ENCODE measurements around the gene KANSL1L.
A peak's percentile ranks its signal among the peaks of the same experiment; 100 is the strongest.
"Not testable (repeated sequence)": the region's sequence is repeated elsewhere in the genome, so short reads cannot be mapped to it uniquely, and the experiment has no call there.

The KANSL1L gene, protein sequence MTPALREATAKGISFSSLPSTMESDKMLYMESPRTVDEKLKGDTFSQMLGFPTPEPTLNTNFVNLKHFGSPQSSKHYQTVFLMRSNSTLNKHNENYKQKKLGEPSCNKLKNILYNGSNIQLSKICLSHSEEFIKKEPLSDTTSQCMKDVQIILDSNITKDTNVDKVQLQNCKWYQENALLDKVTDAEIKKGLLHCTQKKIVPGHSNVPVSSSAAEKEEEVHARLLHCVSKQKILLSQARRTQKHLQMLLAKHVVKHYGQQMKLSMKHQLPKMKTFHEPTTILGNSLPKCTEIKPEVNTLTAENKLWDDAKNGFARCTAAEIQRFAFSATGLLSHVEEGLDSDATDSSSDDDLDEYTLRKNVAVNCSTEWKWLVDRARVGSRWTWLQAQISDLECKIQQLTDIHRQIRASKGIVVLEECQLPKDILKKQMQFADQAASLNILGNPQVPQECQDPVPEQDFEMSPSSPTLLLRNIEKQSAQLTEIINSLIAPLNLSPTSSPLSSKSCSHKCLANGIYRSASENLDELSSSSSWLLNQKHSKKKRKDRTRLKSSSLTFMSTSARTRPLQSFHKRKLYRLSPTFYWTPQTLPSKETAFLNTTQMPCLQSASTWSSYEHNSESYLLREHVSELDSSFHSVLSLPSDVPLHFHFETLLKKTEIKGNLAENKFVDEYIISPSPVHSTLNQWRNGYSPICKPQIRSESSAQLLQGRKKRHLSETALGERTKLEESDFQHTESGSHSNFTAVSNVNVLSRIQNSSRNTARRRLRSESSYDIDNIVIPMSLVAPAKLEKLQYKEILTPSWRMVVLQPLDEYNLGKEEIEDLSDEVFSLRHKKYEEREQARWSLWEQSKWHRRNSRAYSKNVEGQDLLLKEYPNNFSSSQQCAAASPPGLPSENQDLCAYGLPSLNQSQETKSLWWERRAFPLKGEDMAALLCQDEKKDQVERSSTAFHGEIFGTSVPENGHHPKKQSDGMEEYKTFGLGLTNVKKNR

DNA sequence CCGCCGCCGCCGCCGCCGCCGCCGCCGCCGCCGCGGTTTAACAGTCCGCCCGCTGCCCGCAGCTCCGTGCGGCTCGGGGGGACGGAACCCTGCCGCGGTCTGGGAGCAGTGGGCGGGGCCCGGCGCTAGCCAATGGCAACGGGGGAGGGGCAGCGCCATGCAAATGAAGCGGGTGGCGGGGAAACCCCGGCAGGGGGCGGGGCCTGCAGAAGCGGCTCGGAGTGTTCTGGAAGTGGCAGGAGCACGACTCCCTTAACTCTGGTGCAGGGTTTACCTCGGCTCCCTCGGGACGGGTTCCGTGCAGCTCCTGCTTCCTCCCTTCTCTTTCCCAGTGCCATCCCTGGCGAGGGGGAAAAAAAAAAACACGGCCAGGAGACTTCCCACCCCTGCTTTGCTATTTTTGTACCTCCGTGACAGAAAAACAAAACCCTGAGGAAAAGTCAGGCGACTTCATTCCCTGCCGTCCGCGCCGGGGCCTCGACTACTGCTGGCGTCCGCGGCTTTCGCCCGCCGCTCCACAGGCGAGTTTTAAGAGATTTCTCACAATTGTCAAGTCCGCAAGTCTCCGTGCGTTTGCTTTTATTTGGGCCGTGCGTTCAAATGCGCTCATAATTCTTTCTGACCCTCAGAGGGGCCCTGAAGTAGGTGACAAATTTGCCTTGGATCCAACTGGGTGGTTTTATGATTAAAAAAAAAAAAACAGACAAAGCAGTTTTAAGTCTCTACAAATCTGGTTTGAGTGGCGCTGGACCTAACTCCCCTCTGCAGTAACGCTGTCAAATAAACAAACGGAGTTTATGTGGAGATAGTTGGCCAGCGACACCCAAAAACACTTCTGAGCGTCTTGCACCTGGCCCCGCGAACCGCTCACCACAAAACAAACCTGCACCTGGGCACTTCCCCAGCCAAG, at the start of gene KANSL1L:
TSS of gene KANSL1L (minus strand) at position 101 of the 910 bp plus-strand sequence. CDS start 16,827 bp downstream, outside the sequence.
- peak; percentile 94 for DNase-seq

DNA sequence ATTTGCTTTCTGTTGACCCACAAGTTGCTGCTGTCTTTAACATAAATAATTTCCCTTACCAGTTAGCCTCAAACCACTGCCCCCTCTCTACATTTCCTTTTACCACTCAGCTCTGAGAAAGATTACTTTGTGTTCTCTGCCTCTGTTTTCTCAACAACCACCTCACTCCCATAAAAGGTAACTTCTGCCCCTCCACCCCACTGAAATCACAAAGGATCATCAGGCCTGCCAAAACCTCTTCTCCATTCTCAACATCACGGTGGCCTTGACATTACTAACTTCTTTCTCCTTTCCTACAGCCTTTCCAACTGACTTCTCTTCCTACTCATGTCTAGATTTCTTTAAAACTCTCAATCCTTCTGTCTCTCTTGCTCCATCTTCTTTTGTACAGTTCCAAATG, 43.9 kb upstream of the KANSL1L start:
- DNase-seq = no peak

DNA sequence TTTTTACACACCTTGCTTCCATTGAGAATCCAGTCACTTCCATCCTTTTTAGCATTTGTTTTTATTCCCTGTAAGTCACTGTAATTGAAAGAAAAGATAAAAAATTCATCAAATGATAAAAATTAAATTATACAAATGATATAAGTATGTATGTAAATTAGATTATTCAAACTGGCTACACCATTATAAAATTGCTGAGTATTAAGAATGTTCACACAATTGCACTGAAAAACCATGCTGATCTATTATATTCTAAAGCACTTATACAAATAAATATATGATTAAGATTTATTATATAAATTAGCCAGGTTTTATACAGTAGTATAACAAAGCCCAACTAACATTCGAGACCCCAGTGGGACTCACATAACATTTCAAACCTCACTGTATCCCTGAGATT, 39.0 kb upstream of the KANSL1L start:
- DNase-seq = no peak

DNA sequence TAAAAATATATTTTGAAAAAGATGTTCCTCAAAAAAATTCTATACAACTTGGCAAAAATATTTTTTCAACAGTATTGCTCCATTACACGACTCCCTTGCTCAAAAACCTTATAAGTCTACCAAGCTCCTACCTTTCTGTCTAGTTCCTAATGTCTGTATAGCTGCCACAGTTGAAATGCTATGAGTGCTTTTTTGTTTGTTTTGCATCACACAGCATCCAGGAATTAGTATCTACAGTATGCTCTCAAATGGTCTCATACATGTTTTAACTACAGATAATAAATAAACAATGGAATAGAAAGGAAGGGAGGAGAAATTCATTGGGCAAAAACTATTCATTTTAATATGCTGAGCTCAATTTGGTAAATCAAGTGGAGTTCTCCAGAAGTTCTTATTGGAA, 36.7 kb upstream of the KANSL1L start:
- DNase-seq = no peak

DNA sequence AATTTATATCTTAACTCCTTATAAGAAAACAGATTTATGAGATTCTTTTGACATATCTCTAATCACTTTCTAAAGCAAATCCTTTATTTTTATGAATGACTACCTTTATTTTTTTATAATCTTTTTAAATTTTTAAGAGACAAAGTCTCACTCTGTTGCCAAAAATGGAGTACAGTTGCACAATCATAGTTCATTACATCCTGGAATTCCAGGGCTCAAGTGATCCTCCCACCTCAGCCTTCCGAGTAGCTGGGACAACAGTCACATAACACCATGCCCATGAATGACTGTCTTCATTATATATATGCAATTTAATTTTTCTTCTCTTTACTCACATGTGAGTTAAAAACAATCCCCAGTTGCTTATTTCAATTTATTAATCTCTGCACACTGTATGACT, 32.3 kb upstream of the KANSL1L start:
- no peak for DNase-seq

DNA sequence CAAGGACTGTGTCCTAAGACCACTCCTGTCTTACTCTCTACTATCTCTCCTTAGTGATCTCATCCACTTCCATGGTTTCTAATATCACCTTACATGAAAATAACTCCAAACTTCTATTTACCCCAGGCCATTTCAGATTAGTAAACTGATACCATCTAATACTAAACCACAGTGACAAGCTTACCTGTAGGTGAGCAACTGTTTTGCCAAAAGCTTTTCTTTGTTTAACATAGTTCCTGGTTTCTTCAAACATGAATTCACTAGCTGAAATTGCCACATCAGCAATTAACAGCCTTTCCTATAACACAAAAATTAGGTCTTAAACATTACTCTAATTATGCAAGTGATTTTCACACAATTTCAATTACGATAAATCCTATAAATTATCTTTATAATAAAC, 31.9 kb upstream of the KANSL1L start:
- no peak for DNase-seq

DNA sequence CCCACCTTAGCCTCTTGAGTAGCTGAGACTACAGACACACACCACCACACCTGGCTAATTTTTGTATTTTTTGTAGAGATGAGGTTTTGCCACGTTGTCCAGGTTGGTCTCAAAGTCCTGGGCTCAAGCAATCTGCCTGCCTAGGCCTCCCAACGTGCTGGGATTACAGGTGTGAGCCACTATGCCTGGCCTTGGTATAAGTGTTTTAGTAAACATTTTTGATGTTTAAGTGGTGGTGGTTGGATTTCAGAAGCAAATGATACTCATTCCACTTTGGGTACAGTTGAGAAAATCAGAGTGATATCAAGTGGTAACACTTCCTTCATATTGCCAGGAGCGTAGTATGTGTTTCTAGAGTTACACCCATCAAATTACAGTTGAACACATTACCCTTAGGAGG, 28.6 kb upstream of the KANSL1L start:
- DNase-seq = no peak

DNA sequence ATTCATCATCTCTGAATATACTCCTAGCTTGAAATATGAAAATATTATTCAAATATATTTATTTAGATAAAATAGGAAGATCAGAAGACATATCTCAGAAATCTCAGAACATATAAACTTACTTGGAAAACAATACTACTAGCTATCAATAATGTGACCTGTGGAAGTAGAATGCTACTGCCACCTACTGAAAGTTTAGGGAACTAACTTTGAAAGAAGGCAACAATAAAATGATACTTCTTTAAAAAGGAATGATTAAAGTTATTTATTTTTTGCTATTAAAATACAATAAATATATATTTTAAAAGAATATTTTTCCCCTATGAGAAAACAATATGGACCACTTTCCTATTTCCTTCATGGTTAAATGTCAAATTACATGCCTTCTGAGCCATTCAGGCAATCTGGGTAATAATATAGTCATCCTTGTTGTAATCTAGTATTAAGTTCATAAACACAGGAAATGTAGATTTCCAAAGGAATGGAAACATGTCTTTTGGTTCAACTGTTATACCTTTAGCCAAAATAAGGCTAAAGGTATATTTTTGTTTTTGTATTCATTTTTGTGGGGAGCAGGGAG, 28.1 kb upstream of the KANSL1L start:
- no peak for DNase-seq

DNA sequence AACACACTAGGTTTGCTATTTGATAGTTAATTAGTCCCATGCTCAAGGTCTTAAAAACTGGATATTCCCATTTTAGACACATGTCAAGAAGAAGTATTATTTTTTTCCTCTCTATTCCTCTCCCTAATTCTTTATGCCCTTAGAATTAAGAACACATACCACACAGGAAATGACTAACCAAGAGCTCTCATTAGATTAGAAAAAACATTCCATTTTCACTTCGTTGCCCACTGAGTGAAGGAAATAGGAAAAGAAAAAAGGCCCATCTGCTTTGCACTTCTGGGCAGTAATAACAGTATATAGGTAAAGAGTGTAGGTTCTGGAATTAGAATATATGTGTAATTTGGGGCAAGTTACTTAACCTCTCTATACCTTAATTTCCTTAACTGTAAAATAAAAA, 27.1 kb upstream of the KANSL1L start:
- no peak for DNase-seq

DNA sequence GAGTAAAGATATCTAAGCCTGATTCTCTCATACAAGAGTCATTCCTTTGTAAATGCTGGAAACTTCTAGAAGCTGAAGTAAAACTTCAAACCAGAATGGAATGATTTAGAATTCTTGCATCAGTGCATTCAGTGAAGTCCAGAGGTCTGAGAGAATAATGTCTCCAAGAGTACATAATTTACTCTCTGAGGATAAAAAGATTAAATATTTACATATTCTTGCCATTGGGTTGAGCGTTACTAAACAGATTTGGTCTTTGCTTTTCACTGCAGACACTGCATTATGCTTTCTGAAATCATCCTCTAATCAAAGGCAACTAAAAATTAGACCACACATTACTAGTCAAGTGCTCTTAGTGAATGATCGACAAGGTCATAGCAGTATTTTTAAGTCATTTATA, 26.5 kb upstream of the KANSL1L start:
- no peak for DNase-seq

DNA sequence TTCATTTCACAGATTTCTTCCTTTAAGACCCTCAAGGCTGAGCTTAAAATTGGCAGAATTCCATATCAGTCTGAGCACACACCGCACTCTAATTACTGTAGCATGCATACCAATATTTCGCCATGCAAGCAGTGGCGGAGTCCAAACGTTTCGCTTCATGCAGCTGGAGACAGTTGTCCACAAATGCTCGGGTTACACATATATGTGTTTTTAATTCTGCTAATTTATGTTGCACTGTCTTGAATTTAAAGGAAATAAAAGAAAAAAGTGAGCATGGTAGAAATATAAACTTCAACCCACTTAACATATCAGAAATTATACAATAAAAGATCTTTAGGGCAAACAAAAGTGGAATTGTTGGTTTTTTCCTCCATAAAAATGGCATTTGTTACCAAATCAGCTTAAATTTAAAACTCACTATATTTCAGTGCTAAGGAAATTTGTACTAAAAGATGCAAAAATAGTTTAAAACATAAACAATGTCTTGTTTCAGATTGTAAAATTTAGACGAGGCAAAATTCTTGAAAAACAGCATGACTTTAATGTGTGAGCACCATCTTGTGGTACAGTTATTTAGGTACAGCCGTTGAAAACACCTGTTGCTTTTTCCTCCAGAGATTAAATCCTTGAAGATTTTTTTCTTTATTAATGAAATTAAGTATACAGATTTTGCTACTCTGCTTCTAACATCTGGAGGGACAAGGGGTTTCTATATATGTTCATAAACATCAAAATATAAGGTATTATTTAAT, 24.1 kb upstream of the KANSL1L start:
- no peak for DNase-seq

DNA sequence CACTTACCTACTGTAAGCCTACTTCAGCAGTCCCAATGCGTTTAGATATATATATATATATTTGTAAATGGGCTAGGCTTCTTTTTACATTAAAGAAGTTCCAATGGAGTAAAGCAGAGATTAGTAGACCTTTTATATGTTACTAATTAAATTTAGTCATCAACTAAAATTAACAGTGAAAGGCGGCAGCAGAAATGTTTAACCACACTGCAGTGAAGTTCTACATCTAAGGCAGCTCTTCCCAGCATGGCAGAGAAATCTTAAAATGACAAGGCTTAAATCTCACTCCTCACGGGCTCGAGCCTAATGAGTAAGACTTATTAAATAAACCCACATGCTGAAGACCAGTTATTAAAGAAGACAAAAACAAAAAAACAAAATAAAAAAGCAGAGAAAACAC, 19.1 kb upstream of the KANSL1L start:
- no peak for DNase-seq

DNA sequence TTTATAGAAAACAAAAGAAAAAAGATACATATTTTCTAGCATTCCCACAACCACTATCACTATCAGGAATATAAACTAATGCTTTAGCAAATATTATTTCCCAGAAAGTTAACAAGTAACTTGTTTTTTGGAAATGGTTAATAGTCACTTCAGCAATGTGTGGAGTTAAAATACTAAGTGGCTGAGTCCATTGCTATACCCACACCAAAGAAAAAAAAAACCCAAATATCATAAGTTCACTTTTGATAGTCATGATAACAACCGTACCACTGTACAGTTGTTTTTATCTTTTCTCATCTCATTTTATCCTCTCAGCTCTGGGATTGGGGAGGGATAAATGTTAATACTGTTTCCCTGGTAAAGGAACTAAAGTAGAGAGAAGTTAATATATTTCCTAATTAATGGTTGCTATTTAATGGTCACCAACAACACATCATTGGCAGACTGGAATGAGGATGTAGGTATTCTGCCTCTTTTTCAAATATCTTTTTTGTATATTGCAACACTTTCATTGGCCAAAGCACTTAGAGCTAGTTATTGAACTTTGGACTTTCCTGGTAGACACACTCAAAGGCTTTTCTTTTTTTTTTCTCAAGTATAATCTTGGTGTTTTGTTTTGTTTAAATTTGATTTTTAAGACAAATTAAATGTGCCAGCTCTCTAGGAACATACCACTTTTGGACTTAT, 18.4 kb upstream of the KANSL1L start:
- DNase-seq = no peak

DNA sequence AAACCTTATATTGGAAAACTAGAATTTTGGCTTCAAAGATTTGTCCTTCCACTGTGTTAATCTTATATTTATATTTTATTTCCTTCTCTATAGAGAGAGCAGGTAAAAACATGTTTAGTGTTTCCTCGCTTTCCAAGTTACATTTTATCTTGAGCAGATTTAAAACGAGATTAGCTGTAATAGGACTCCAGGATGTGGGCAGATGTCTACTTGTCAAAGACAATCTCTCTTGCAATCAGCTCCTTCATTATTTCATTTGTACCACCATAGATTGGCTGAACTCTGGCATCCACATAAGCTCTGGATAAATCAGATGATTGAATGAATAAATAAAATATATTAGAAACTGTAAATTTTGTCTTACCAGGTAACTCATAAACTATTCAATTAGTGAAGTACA, 17.5 kb upstream of the KANSL1L start:
- no peak for DNase-seq

DNA sequence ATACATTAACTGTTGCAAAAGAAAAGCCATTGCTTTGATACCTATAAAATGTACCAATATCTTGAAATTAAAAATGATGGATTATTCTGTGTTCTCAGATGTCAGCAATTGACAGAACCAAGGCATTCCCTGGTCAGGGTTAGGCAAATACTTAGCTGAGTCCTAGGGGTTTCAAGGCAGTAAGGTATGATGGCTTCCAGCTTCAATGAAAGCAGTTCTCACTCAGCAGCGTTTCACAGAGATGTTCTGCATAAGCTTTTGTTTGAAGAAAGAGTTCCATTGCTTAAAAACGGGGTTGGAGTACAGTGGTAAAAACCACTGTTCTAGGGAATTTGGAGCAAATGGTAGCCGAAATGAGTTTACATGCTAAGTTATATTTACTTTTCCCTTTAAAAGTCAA, 17.0 kb upstream of the KANSL1L start:
- no peak for DNase-seq

DNA sequence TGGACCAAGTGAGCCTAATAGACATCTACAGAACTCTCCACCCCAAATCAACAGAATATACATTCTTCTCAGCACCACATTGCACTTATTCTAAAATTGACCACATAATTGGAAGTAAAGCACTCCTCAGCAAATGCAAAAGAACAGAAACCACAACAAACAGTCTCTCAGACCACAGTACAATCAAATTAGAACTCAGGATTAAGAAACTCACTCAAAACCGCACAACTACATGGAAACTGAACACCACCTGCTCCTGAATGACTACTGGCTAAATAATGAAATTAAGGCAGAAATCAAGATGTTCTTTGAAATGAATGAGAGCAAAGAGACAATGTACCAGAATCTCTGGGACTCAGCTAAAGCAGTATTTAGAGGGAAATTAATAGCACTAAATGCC, 12.7 kb upstream of the KANSL1L start:
- DNase-seq = not testable (repeated sequence)

DNA sequence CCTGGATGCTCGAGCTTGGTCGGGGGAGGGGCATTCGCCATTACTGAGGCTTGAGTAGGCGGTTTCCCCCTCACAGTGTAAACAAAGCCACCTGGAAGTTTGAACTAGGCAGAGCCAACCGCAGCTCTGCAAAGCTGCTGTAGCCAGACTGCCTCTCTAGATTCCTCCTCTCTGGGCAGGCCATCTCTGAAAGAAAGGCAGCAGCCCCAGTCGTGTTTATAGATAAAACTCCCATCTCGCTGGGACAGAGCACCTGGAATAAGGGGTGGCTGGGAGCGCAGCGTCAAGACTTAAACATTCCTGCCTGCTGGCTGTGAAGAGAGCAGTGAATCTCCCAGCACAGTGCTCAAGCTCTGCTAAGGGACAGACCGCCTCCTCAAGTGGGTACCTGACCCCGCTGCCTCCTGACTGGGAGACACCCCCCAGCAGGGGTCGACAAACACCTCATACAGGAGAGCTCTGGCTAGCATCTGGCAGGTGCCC, 10.4 kb upstream of the KANSL1L start:
- DNase-seq = not testable (repeated sequence)

DNA sequence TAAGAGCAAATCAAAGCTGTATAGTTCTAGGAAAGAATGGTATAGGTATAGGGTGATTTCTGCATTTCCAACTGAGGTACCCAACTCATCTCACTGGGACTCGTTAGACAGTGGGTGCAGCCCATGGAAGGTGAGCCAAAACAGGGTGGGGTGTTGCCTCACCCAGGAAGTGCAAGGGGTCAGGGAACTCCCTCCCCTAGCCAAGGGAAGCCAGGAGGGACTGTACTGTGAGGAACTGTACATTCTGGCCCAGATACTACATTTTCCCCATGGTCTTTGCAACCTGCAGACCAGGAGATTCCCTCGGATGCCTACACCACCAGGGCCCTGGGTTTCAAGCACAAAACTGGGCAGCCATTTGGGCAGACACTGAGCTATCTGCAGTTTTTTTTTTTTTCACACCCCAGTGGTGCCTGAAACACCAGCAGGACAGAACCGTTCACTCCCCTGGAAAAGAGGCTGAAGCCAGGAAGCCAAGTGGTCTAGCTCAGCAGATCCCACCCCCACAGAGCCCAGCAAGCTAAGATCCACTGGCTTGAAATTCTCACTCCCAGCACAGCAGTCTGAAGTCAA, 9.9 kb upstream of the KANSL1L start:
- DNase-seq = not testable (repeated sequence)

DNA sequence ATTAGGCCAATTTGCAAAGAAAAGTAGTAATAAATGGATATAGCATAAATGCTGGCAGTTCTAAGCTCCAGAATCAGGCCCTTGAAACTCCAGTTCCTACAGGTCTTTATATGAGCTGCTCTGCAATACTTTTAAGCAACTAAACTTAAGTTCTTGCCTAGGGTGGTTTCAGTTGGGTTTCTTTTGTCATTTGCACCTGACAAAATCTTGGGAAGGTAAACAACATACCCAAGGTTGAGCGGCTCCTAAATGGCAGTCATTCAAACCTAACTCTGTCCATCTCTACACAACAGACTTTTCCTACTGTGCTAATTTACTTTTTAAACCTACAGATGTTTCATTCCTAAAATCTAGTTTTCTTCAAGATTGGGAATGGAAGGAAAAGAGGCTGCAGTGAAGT, 9.3 kb upstream of the KANSL1L start:
- no peak for DNase-seq

DNA sequence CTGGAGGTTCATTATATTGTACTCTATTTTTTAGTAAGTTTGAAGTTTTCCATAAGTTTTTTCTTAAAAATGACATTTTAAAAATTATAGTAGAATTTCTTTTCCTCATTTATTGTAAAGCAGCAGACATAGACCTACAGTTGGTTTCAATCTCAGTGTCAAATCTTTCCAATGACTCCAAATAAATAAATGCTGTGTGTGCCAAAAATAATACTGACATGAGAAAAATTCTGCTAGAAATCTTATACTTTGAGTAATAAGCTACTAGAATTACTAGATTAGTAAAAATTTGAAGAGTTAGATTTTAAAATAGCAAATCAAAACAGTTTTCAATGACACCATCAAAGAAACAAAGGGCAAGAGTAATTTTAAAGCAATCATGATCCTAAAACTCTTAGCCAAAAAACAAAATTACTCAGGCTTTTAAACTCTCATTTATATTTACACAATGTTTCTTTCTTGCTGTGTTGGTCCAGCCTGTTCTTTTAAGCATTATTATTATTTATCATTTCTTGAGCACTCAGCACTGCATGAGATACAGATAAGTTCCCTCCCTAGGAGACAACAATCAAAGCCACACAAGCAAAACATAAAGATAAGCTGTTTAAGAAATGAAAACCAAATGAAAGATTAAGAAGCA, 8.3 kb upstream of the KANSL1L start:
- DNase-seq = no peak
